ENCODE results near the gene EPPIN.
"Not testable (repeated sequence)": the region's sequence is repeated elsewhere in the genome, so short reads cannot be mapped to it uniquely, and the experiment has no call there.

Gene EPPIN

DNA sequence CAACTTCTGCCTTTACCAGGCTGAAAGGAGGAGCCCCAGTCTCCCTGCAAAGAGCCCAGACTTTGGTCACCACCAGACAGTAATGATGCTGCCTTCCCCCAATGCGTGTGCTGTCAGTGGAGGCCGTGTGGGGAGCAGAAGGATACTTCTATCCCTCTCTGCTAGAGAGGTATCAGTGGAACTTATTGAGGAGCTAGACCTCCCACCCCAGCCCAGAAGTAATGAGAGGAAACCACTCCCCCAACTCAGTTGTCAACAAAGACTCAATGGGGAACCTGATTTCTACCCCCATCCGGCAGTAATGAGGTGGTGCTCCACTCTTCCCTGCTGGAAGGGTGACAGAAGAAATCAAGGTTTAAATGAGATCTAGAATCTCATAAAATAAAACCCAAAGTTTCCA, 36.3 kb upstream of the EPPIN start:
- TF ChIP-seq CTCF (conservative IDR thresholded peaks at IDR 0.05) (no peak), ZFX (IDR thresholded peaks at IDR 0.05) (no peak)
- H3K27ac ChIP-seq = no peak overlapping the region

DNA sequence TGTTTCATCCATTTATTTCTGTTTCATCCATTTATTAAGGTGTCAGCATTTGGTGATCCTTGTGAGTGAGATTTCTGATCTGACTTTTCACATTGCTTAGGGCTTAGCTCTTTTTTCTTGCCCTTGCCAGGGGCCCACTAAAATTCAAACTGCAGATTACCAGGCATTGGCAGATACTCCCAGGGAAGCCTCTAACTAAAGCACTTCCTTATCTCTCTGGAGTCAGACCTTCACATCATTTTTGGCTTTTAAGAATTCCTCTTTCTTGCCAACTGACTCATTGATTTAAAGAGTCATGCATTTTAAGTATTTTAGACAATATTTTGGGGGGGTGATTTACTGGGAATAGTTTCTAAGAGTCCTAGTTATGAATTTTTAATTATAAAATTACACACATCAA, 34.5 kb upstream of the EPPIN start:
- TF ChIP-seq CTCF (conservative IDR thresholded peaks at IDR 0.05) = no peak
- TF ChIP-seq ZFX (IDR thresholded peaks at IDR 0.05) = no peak
- no peak overlapping the region for H3K27ac ChIP-seq

GRCh38 chr20:45579184-45579583, 32.0 kb upstream of the EPPIN start, which contains the start of gene WFDC8:
Gene WFDC8 (minus strand): TSS chr20:45579284. CDS start chr20:45579247, 37 bp downstream.
- H3K27ac ChIP-seq = no peak within 1 kb of the TSS
- TF ChIP-seq ZFX (IDR thresholded peaks at IDR 0.05) (no peak), CTCF (conservative IDR thresholded peaks at IDR 0.05) (no peak)

DNA sequence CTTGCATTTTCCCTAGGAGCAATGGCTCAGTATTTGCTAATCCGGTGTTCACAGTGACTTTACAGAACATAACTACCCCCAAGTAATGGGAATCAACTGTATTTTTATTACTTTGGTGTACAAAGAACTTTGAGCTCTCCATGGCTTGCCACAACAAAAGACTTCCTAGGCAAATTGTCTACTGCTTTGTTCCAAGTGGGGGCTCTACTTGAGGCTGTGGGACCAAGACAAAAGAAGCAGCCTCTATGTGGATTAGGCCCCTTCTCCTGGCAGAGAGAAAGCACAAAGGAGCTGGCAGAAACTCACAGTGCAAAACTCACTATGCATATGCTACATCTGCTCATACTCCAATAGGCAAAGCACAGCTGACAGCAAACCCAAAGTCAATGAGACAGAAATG, 31.0 kb upstream of the EPPIN start:
- TF ChIP-seq CTCF (conservative IDR thresholded peaks at IDR 0.05) = no peak
- TF ChIP-seq ZFX (IDR thresholded peaks at IDR 0.05) = no peak
- no peak overlapping the region for H3K27ac ChIP-seq

- TF ChIP-seq ZFX (IDR thresholded peaks at IDR 0.05) (no peak), CTCF (conservative IDR thresholded peaks at IDR 0.05) (no peak)
Measured at GRCh38 chr20:45576995-45577394, 29.8 kb upstream of the EPPIN start.

GRCh38 chr20:45575931-45576330, 28.7 kb upstream of the EPPIN start:
- no peak for TF ChIP-seq CTCF (conservative IDR thresholded peaks at IDR 0.05)
- no peak for TF ChIP-seq ZFX (IDR thresholded peaks at IDR 0.05)
- H3K27ac ChIP-seq = no peak overlapping the region

More at GRCh38 chr20:45576995-45577394, 29.8 kb upstream of the EPPIN start:
- no peak overlapping the region for H3K27ac ChIP-seq

DNA sequence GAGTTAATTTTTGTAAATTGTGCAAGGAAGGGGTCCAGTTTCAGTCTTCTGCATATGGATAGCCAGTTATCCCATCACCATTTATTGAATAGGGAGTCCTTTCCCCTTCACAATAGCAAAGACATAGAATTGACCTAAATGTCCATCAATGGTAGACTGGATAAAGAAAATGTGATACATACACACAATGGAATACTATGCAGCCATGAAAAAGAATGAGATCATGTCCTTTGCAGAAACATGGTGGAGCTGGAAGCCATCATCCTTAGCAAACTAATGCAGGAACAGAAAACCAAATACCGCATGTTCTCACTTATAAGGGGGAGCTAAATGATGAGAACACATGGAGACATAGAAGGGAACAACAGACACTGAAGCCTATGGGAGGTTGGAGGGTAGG, 22.4 kb upstream of the EPPIN start:
- H3K27ac ChIP-seq = not testable (repeated sequence)

DNA sequence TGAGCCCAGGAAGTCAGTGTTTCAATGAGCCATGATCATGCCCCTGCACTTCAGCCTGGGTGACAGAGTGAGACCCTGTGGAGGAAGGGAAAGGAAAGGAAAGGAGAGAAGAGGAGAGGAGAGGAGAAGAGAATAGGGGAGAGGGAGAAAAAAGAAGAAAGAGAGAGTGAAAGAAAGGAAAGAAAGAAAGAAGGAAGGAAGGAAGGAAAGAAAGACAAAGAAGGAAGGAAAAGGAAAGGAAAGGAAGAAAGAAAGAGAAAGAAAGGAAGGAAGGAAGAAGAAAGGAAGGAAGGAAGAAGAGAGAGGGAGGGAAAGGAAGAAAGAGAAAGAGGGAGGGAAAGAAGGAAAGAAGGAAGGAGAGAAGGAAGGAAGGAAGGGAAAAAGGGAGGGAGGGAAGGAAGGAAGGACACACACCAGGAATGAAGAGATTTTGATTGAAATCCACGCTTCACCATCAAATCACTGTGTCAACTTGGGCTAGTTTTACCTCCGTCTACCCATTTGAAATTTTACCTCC, 17.6 kb upstream of the EPPIN start:
- no peak overlapping the region for H3K27ac ChIP-seq
- TF ChIP-seq CTCF (conservative IDR thresholded peaks at IDR 0.05) = no peak
- no peak for TF ChIP-seq ZFX (IDR thresholded peaks at IDR 0.05)

All from C4-2B (cell line).